ENCODE results near the gene P3H2.

GRCh38 chr3:190072856-190073255, 47.8 kb downstream of the P3H2 start:
- no peak for TF ChIP-seq CEBPB (IDR thresholded peaks at IDR 0.05; ENCODE audit: low read depth, low read length)
- no peak for TF ChIP-seq CTCF (conservative IDR thresholded peaks at IDR 0.05; ENCODE audit: low read depth, low read length)
- no peak for TF ChIP-seq RAD21 (IDR thresholded peaks at IDR 0.05; ENCODE audit: low read length)
- TF ChIP-seq MXI1 (IDR thresholded peaks at IDR 0.05; ENCODE audit: borderline replicate concordance, low read depth, low read length) = no peak
- TF ChIP-seq POLR2A (IDR thresholded peaks at IDR 0.05; ENCODE audit: low read depth, low read length) = no peak

Data from IMR-90 (cell line).